ENCODE data around the gene LRRC31. TPM values are rescaled to one million over a fixed set of nuclear protein-coding genes. Genes with fewer than 3 reads are reported as not detected.

Gene LRRC31
- total and polyA plus RNA-seq, 2 of the 8 experiments (the other 6 are each of a cell fraction or from before 2014, with no cell fraction given): not detected

GRCh38 chr3:169842960-169843359 is 26.8 kb downstream of the LRRC31 start (continued):
- no peak for TF ChIP-seq TAF7 (optimal IDR thresholded peaks at IDR 0.05; ENCODE audit: borderline replicate concordance, low read depth, low read length)
